ENCODE measurements around the gene KIF2C.
"Not testable (repeated sequence)": the region's sequence is repeated elsewhere in the genome, so short reads cannot be mapped to it uniquely, and the experiment has no call there.

KIF2C gene

GRCh38 chr1:44719318-44719717 is 20.3 kb upstream of the KIF2C start:
- DNase-seq (ENCODE audit: low read depth): no peak

GRCh38 chr1:44720281-44720680 is 19.4 kb upstream of the KIF2C start:
- no peak for DNase-seq (ENCODE audit: low read depth)

GRCh38 chr1:44721485-44722361 is 17.9 kb upstream of the KIF2C start:
- peak; percentile 61 for DNase-seq (ENCODE audit: low read depth)

GRCh38 chr1:44723064-44723463 is 16.6 kb upstream of the KIF2C start:
- DNase-seq (ENCODE audit: low read depth): no peak

- DNase-seq (ENCODE audit: low read depth): no peak
These were observed 15.9 kb upstream of the KIF2C start for GRCh38 chr1:44723496-44724295.

GRCh38 chr1:44724296-44724954 is 15.2 kb upstream of the KIF2C start:
- no peak for DNase-seq (ENCODE audit: low read depth)

- DNase-seq (ENCODE audit: low read depth): no peak
These were observed 14.5 kb upstream of the KIF2C start for GRCh38 chr1:44724955-44725698.

- DNase-seq (ENCODE audit: low read depth): peak; percentile 94
These were observed 8.7 kb upstream of the KIF2C start, which contains the start of gene RNU5D-1 for GRCh38 chr1:44730741-44731512. Gene RNU5D-1 (minus strand): TSS chr1:44731170.

GRCh38 chr1:44733365-44733764 is 6.3 kb upstream of the KIF2C start:
- no peak for DNase-seq (ENCODE audit: low read depth)

GRCh38 chr1:44733784-44734183 is 5.9 kb upstream of the KIF2C start:
- no peak for DNase-seq (ENCODE audit: low read depth)

- no peak for DNase-seq (ENCODE audit: low read depth)
These were observed 3.6 kb upstream of the KIF2C start for GRCh38 chr1:44735992-44736391.

GRCh38 chr1:44738953-44739306 is 707 bp upstream of the KIF2C start:
- DNase-seq (ENCODE audit: low read depth): not testable (repeated sequence)

GRCh38 chr1:44740179-44740617 is 561 bp downstream of the KIF2C start:
- no peak for DNase-seq (ENCODE audit: low read depth)

- DNase-seq (ENCODE audit: low read depth): no peak
These were observed 3.6 kb downstream of the KIF2C start for GRCh38 chr1:44743211-44743610.

- no peak for DNase-seq (ENCODE audit: low read depth)
These were observed 8.2 kb downstream of the KIF2C start for GRCh38 chr1:44747878-44748277.

GRCh38 chr1:44757420-44757819 is 17.8 kb downstream of the KIF2C start:
- no peak for DNase-seq (ENCODE audit: low read depth)

GRCh38 chr1:44759077-44759476 is 19.4 kb downstream of the KIF2C start:
- DNase-seq (ENCODE audit: low read depth): no peak

GRCh38 chr1:44760876-44761275 is 21.2 kb downstream of the KIF2C start:
- no peak for DNase-seq (ENCODE audit: low read depth)

GRCh38 chr1:44766421-44766820 is 26.8 kb downstream of the KIF2C start:
- not testable (repeated sequence) for DNase-seq (ENCODE audit: low read depth)

GRCh38 chr1:44775078-44775929 is 35.7 kb downstream of the KIF2C start, which contains the start of gene RPS8:
Gene RPS8 (plus strand): TSS chr1:44775540. CDS start chr1:44775597, 57 bp downstream.
- peak; percentile 89 for DNase-seq (ENCODE audit: low read depth)
